HG03066 (cell line): Measurements from ENCODE around the gene PLA2G5.
"Not testable (repeated sequence)": the region's sequence is repeated elsewhere in the genome, so short reads cannot be mapped to it uniquely, and the experiment has no call there.

Experiments
- ATAC-seq: cut with Tn5 transposase; IDR thresholded peaks from one replicate; pipeline ENCODE4 v1.9.1; 2021; ENCODE audit warnings: low read depth; ENCODE audit not compliant: unreplicated experiment

Gene PLA2G5

GRCh38 chr1:20069874-20070273 lies at the start of gene PLA2G5:
Gene PLA2G5, plus strand, starts transcription at chr1:20070194. Its CDS starts 14,637 bp downstream, at chr1:20084831.
- ATAC-seq: no peak

- no peak for ATAC-seq
These were observed 41.9 kb upstream of the PLA2G5 start for GRCh38 chr1:20028125-20028524.

- no peak for ATAC-seq
These were observed 41.3 kb upstream of the PLA2G5 start for GRCh38 chr1:20028726-20029125.

- no peak for ATAC-seq
These were observed 40.6 kb upstream of the PLA2G5 start for GRCh38 chr1:20029178-20029912.

GRCh38 chr1:20030436-20031151 lies 39.4 kb upstream of the PLA2G5 start:
- not testable (repeated sequence) for ATAC-seq

- ATAC-seq: no peak
These were observed 38.8 kb upstream of the PLA2G5 start for GRCh38 chr1:20031161-20031560.

- ATAC-seq: no peak
These were observed 38.2 kb upstream of the PLA2G5 start for GRCh38 chr1:20031836-20032235.

GRCh38 chr1:20032425-20032824 lies 37.6 kb upstream of the PLA2G5 start:
- ATAC-seq: no peak

- no peak for ATAC-seq
These were observed 36.6 kb upstream of the PLA2G5 start for GRCh38 chr1:20033420-20033819.

- ATAC-seq: no peak
These were observed 34.9 kb upstream of the PLA2G5 start for GRCh38 chr1:20035114-20035513.

GRCh38 chr1:20037877-20038276 lies 32.1 kb upstream of the PLA2G5 start:
- no peak for ATAC-seq

- ATAC-seq: no peak
These were observed 22.9 kb upstream of the PLA2G5 start for GRCh38 chr1:20047096-20047495.

GRCh38 chr1:20048563-20048962 lies 21.4 kb upstream of the PLA2G5 start:
- no peak for ATAC-seq

GRCh38 chr1:20049056-20049798 lies 20.8 kb upstream of the PLA2G5 start:
- not testable (repeated sequence) for ATAC-seq

- ATAC-seq: no peak
These were observed 18.7 kb upstream of the PLA2G5 start for GRCh38 chr1:20051218-20051829.

- ATAC-seq: no peak
These were observed 17.6 kb upstream of the PLA2G5 start for GRCh38 chr1:20052386-20052785.

GRCh38 chr1:20057886-20058420 lies 12.0 kb upstream of the PLA2G5 start:
- no peak for ATAC-seq

GRCh38 chr1:20058531-20058930 lies 11.5 kb upstream of the PLA2G5 start:
- no peak for ATAC-seq

- no peak for ATAC-seq
These were observed 10.1 kb upstream of the PLA2G5 start for GRCh38 chr1:20059847-20060246.

GRCh38 chr1:20060791-20061190 lies 9.2 kb upstream of the PLA2G5 start:
- ATAC-seq: not testable (repeated sequence)

- no peak for ATAC-seq
These were observed 8.1 kb upstream of the PLA2G5 start for GRCh38 chr1:20061866-20062265.
